GM23338 (cell line): ENCODE results near the gene TBCD. TPM values are rescaled to one million over a fixed set of nuclear protein-coding genes. Genes with fewer than 3 reads are reported as not detected.

ENCODE experiments used
- ATAC-seq: fragments of 200-7000 bp; cut with Tn5 transposase; 3 replicates; pipeline ENCODE4 v1.9.1; 2020
- DNase-seq: peaks from one replicate; pipeline ENCODE4 v3.0.0-alpha.2; 2015; ENCODE audit warnings: low spot score
- H2AFZ ChIP-seq: fragments of 200-600 bp; sonication (generic); 2 replicates; pipeline ENCODE4 v1.8.0; 2016; ENCODE audit warnings: antibody characterized with exemption, mild to moderate bottlenecking, moderate library complexity
- H3F3A ChIP-seq: fragments of 200-600 bp; sonication (generic); replicated peaks from 2 replicates; pipeline ENCODE4 v1.8.0; 2017; ENCODE audit warnings: antibody characterized with exemption, mixed run types, low read depth
- H3K27ac ChIP-seq: fragments of 200-600 bp; sonication (generic); 2 replicates; pipeline ENCODE4 v1.6.1; 2016; ENCODE audit warnings: low read depth
- H3K27me3 ChIP-seq: fragments of 200-600 bp; sonication (generic); 2 replicates; pipeline ENCODE4 v1.8.0; 2016; ENCODE audit warnings: mild to moderate bottlenecking, mixed run types, moderate library complexity; ENCODE audit not compliant: insufficient read depth
- H3K36me3 ChIP-seq: fragments of 200-600 bp; sonication (generic); 2 replicates; pipeline ENCODE4 v1.8.0; 2016; ENCODE audit warnings: mild to moderate bottlenecking; ENCODE audit not compliant: insufficient read depth
- H3K4me1 ChIP-seq: fragments of 200-600 bp; sonication (generic); 2 replicates; pipeline ENCODE4 v1.8.0; 2016; ENCODE audit warnings: mild to moderate bottlenecking, moderate library complexity; ENCODE audit not compliant: insufficient read depth
- H3K4me2 ChIP-seq: fragments of 200-600 bp; sonication (generic); 2 replicates; pipeline ENCODE4 v1.7.1; 2017; ENCODE audit warnings: mixed run types
- H3K4me3 ChIP-seq: fragments of 200-600 bp; sonication (generic); 2 replicates; pipeline ENCODE4 v1.6.1; 2016; ENCODE audit warnings: mixed run types
- H3K79me2 ChIP-seq: fragments of 200-600 bp; sonication (generic); replicated peaks from 2 replicates; pipeline ENCODE4 v1.8.0; 2017; ENCODE audit warnings: mild to moderate bottlenecking; ENCODE audit not compliant: insufficient read depth
- H3K9me2 ChIP-seq: fragments of 200-600 bp; sonication (generic); 2 replicates; pipeline ENCODE4 v1.8.0; 2017; ENCODE audit not compliant: insufficient read depth
- H4K20me1 ChIP-seq: fragments of 200-600 bp; sonication (generic); replicated peaks from 2 replicates; pipeline ENCODE4 v1.8.0; 2017; ENCODE audit warnings: mild to moderate bottlenecking; ENCODE audit not compliant: insufficient read depth
- H3K27ac Mint-ChIP-seq: 2 replicates; pipeline ENCODE4 v1.8.0; 2020; ENCODE audit warnings: inconsistent platforms, mild to moderate bottlenecking, moderate library complexity, mixed read lengths
- H3K27me3 Mint-ChIP-seq: 3 replicates; pipeline ENCODE4 v1.8.0; 2022; ENCODE audit warnings: low read depth, mild to moderate bottlenecking, moderate library complexity, mixed read lengths, inconsistent platforms; ENCODE audit not compliant: insufficient read depth, poor library complexity
- H3K36me3 Mint-ChIP-seq: 3 replicates; pipeline ENCODE4 v1.8.0; 2021; ENCODE audit warnings: low read depth, mild to moderate bottlenecking, inconsistent platforms, moderate library complexity, mixed read lengths
- H3K4me1 Mint-ChIP-seq: 3 replicates; pipeline ENCODE4 v1.8.0; 2020; ENCODE audit warnings: mild to moderate bottlenecking, inconsistent platforms, mixed read lengths
- H3K4me3 Mint-ChIP-seq: 3 replicates; pipeline ENCODE4 v1.8.0; 2021; ENCODE audit warnings: moderate library complexity, mild to moderate bottlenecking, inconsistent platforms, mixed read lengths
- H3K9me3 Mint-ChIP-seq: 3 replicates; pipeline ENCODE4 v1.8.0; 2020; ENCODE audit warnings: moderate library complexity, mild to moderate bottlenecking, inconsistent platforms, mixed read lengths
- CREB1 ChIP-seq: fragments of 250-450 bp; sonication (Bioruptor Pico); IDR thresholded peaks from 2 replicates; pipeline ENCODE4 v1.5.0; 2020; ENCODE audit warnings: low read depth, mild to moderate bottlenecking, moderate library complexity
- CTCF ChIP-seq, 2 experiments: fragments of 200-600 bp in 1 of 2; sonication (generic) in 1 of 2; conservative IDR thresholded peaks; 2 replicates each; pipeline versions ENCODE4 v1.5.1 to v1.6.1; 2016 to 2017; ENCODE audit warnings: antibody characterized with exemption in 2 of 2, low read depth in 2 of 2, mild to moderate bottlenecking in 2 of 2, moderate library complexity in 1 of 2
- EZH2phosphoT487 ChIP-seq: fragments of 200-600 bp; sonication (generic); IDR thresholded peaks from one replicate; pipeline ENCODE4 v1.8.1; 2018; ENCODE audit warnings: antibody characterized with exemption; ENCODE audit not compliant: unreplicated experiment
- POLR2AphosphoS5 ChIP-seq: IDR thresholded peaks from 2 replicates; pipeline ENCODE4 v1.6.1; 2016; ENCODE audit warnings: antibody characterized with exemption, low read depth
- STAT1 ChIP-seq: IDR thresholded peaks from one replicate; pipeline ENCODE4 v1.6.1; 2016; ENCODE audit warnings: antibody characterized with exemption; ENCODE audit not compliant: unreplicated experiment
- ZNF331 ChIP-seq: fragments of 250-450 bp; sonication (Bioruptor Pico); IDR thresholded peaks from 2 replicates; pipeline ENCODE4 v1.5.0; 2020; ENCODE audit warnings: low read depth, mild to moderate bottlenecking, moderate library complexity
- ZNF462 ChIP-seq: fragments of 250-450 bp; sonication (Bioruptor Pico); IDR thresholded peaks from 2 replicates; pipeline ENCODE4 v1.5.0; 2020; ENCODE audit warnings: mild to moderate bottlenecking, moderate library complexity
- polyA plus RNA-seq: library from polyadenylated mRNA; unstranded; fragments of >200 nt; fragmentation: Nextera tagmentation; extraction: Ambion mirVana; gene quantifications from 2 replicates; pipeline ENCODE4 v1.2.1, GENCODE V29; 2016
- total RNA-seq: library from RNA; depleted of rRNA; stranded (reverse); fragments of >200 nt; shearing (Covaris generic); gene quantifications from 2 replicates; pipeline ENCODE4 v1.2.3, GENCODE V29; 2014

Gene TBCD
- total and polyA plus RNA-seq, 2 experiments from 2014 or later, result 75.0 to 116 TPM

- TF ChIP-seq CTCF (conservative IDR thresholded peaks at IDR 0.05; ENCODE audit: low read depth in 2 of 2), result no peak
- no peak for TF ChIP-seq ZNF462 (CRISPR knock-in tag)
- TF ChIP-seq ZNF331 (CRISPR knock-in tag), result no peak
These were observed 213.0 kb downstream of the TBCD start (continued) for GRCh38 chr17:82964851-82965341.

- H3F3A ChIP-seq, result no peaks in the 10 kb centered on the region
- H2AFZ ChIP-seq, result no peak overlapping the region
- no peak overlapping the region for H3K27ac ChIP-seq
- H3K4me1 ChIP-seq, result peaks cover 8% of the 10 kb centered on the region; the same call in 1 of the 2 replicates
- H3K4me1 Mint-ChIP-seq, result peaks cover 5% of the 10 kb centered on the region; the same call in 2 of the 3 replicates
- H3K9me3 Mint-ChIP-seq, result peaks cover 4% of the 10 kb centered on the region
- H3K79me2 ChIP-seq, result no peaks in the 10 kb centered on the region
- DNase-seq (no peak), ATAC-seq (no peak)
- H3K27me3 Mint-ChIP-seq, result peaks cover 13% of the 10 kb centered on the region
- H3K36me3 Mint-ChIP-seq, result peaks cover 11% of the 10 kb centered on the region
- H3K4me3 ChIP-seq, result no peak overlapping the region
- no peak overlapping the region for H3K4me3 Mint-ChIP-seq
- no peaks in the 10 kb centered on the region for H3K36me3 ChIP-seq
- no peak overlapping the region for H3K27ac Mint-ChIP-seq
- no peak overlapping the region for H3K4me2 ChIP-seq
- H3K9me2 ChIP-seq, result no peaks in the 10 kb centered on the region
- H4K20me1 ChIP-seq, result no peaks in the 10 kb centered on the region
- no peaks in the 10 kb centered on the region for H3K27me3 ChIP-seq
- TF ChIP-seq CREB1 (no peak), ZNF331 (CRISPR knock-in tag) (no peak), CTCF (conservative IDR thresholded peaks at IDR 0.05; ENCODE audit: low read depth in 2 of 2) (no peak), POLR2AphosphoS5 (no peak), EZH2phosphoT487 (no peak), STAT1 (no peak)
These were observed 213.5 kb downstream of the TBCD start for GRCh38 chr17:82965371-82965770.
